ENCODE data around the gene SAT2.

SAT2 gene

DNA sequence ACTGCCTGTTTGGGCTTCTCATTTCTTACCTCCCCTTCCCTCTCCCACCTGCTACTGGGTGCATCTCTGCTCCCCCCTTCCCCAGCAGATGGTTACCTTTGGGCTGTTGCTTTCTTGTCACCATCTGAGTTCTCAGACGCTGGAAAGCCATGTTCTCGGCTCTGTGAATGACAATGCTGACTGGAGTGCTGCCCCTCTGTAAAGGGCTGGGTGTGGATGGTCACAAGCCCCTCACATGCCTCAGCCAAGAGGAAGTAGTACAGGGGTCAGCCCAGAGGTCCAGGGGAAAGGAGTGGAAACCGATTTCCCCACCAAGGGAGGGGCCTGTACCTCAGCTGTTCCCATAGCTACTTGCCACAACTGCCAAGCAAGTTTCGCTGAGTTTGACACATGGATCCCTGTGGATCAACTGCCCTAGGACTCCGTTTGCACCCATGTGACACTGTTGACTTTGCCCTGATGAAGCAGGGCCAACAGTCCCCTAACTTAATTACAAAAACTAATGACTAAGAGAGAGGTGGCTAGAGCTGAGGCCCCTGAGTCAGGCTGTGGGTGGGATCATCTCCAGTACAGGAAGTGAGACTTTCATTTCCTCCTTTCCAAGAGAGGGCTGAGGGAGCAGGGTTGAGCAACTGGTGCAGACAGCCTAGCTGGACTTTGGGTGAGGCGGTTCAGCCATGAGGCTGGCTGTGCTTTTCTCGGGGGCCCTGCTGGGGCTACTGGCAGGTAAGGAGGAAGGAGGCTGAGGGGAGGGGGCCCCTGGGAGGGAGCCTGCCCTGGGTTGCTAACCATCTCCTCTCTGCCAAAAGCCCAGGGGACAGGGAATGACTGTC lies 48.4 kb downstream of the SAT2 start, which contains the start of gene CD68 (continued):
- TF ChIP-seq MZF1 (tag by site-specific recombination; IDR thresholded peaks at IDR 0.05; ENCODE audit: borderline replicate concordance) (peak; percentile 100), ZNF529 (tag by site-specific recombination; IDR thresholded peaks at IDR 0.05; ENCODE audit: insufficient replicate concordance) (no peak), ZFP37 (tag by site-specific recombination; IDR thresholded peaks at IDR 0.05) (peak; percentile 40), ZNF501 (tag by site-specific recombination; IDR thresholded peaks at IDR 0.05) (peak; percentile 74; the same call in 1 of the 2 replicates), ZBTB8A (tag by site-specific recombination; IDR thresholded peaks at IDR 0.05) (no peak; the same call in 1 of the 2 replicates), ZNF211 (tag by site-specific recombination; IDR thresholded peaks at IDR 0.05; ENCODE audit: low read depth) (no peak), ZNF335 (tag by site-specific recombination; conservative IDR thresholded peaks at IDR 0.05) (peak; percentile 42; the same call in 1 of the 2 replicates), SALL2 (tag by site-specific recombination; IDR thresholded peaks at IDR 0.05; ENCODE audit: borderline replicate concordance) (no peak), KLF9 (tag by site-specific recombination; IDR thresholded peaks at IDR 0.05; ENCODE audit: low read depth) (no peak), ZNF24 (tag by site-specific recombination; IDR thresholded peaks at IDR 0.05) (no peak), ZNF654 (tag by site-specific recombination; IDR thresholded peaks at IDR 0.05; ENCODE audit: low read depth) (no peak), ZEB2 (tag by site-specific recombination; IDR thresholded peaks at IDR 0.05) (peak; percentile 67), ZNF707 (tag by site-specific recombination; IDR thresholded peaks at IDR 0.05) (no peak), ZNF473 (tag by site-specific recombination; IDR thresholded peaks at IDR 0.05) (no peak), ZBTB7A (tag by site-specific recombination; IDR thresholded peaks at IDR 0.05; ENCODE audit: low read depth) (no peak), HOXC10 (CRISPR knock-in tag; IDR thresholded peaks at IDR 0.05) (no peak)
- TF ChIP-seq, protein P1, sequence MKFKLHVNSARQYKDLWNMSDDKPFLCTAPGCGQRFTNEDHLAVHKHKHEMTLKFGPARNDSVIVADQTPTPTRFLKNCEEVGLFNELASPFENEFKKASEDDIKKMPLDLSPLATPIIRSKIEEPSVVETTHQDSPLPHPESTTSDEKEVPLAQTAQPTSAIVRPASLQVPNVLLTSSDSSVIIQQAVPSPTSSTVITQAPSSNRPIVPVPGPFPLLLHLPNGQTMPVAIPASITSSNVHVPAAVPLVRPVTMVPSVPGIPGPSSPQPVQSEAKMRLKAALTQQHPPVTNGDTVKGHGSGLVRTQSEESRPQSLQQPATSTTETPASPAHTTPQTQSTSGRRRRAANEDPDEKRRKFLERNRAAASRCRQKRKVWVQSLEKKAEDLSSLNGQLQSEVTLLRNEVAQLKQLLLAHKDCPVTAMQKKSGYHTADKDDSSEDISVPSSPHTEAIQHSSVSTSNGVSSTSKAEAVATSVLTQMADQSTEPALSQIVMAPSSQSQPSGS (tag by site-specific recombination; IDR thresholded peaks at IDR 0.05; ENCODE audit: low read depth): no peak
- TF ChIP-seq, protein P2, sequence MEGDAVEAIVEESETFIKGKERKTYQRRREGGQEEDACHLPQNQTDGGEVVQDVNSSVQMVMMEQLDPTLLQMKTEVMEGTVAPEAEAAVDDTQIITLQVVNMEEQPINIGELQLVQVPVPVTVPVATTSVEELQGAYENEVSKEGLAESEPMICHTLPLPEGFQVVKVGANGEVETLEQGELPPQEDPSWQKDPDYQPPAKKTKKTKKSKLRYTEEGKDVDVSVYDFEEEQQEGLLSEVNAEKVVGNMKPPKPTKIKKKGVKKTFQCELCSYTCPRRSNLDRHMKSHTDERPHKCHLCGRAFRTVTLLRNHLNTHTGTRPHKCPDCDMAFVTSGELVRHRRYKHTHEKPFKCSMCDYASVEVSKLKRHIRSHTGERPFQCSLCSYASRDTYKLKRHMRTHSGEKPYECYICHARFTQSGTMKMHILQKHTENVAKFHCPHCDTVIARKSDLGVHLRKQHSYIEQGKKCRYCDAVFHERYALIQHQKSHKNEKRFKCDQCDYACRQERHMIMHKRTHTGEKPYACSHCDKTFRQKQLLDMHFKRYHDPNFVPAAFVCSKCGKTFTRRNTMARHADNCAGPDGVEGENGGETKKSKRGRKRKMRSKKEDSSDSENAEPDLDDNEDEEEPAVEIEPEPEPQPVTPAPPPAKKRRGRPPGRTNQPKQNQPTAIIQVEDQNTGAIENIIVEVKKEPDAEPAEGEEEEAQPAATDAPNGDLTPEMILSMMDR (tag by site-specific recombination; IDR thresholded peaks at IDR 0.05): no peak
- TF ChIP-seq, protein P3, sequence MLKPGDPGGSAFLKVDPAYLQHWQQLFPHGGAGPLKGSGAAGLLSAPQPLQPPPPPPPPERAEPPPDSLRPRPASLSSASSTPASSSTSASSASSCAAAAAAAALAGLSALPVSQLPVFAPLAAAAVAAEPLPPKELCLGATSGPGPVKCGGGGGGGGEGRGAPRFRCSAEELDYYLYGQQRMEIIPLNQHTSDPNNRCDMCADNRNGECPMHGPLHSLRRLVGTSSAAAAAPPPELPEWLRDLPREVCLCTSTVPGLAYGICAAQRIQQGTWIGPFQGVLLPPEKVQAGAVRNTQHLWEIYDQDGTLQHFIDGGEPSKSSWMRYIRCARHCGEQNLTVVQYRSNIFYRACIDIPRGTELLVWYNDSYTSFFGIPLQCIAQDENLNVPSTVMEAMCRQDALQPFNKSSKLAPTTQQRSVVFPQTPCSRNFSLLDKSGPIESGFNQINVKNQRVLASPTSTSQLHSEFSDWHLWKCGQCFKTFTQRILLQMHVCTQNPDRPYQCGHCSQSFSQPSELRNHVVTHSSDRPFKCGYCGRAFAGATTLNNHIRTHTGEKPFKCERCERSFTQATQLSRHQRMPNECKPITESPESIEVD (tag by site-specific recombination; IDR thresholded peaks at IDR 0.05): no peak
- TF ChIP-seq, protein P4, sequence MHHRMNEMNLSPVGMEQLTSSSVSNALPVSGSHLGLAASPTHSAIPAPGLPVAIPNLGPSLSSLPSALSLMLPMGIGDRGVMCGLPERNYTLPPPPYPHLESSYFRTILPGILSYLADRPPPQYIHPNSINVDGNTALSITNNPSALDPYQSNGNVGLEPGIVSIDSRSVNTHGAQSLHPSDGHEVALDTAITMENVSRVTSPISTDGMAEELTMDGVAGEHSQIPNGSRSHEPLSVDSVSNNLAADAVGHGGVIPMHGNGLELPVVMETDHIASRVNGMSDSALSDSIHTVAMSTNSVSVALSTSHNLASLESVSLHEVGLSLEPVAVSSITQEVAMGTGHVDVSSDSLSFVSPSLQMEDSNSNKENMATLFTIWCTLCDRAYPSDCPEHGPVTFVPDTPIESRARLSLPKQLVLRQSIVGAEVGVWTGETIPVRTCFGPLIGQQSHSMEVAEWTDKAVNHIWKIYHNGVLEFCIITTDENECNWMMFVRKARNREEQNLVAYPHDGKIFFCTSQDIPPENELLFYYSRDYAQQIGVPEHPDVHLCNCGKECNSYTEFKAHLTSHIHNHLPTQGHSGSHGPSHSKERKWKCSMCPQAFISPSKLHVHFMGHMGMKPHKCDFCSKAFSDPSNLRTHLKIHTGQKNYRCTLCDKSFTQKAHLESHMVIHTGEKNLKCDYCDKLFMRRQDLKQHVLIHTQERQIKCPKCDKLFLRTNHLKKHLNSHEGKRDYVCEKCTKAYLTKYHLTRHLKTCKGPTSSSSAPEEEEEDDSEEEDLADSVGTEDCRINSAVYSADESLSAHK (tag by site-specific recombination; IDR thresholded peaks at IDR 0.05): peak; percentile 78
- TF ChIP-seq, protein P5, sequence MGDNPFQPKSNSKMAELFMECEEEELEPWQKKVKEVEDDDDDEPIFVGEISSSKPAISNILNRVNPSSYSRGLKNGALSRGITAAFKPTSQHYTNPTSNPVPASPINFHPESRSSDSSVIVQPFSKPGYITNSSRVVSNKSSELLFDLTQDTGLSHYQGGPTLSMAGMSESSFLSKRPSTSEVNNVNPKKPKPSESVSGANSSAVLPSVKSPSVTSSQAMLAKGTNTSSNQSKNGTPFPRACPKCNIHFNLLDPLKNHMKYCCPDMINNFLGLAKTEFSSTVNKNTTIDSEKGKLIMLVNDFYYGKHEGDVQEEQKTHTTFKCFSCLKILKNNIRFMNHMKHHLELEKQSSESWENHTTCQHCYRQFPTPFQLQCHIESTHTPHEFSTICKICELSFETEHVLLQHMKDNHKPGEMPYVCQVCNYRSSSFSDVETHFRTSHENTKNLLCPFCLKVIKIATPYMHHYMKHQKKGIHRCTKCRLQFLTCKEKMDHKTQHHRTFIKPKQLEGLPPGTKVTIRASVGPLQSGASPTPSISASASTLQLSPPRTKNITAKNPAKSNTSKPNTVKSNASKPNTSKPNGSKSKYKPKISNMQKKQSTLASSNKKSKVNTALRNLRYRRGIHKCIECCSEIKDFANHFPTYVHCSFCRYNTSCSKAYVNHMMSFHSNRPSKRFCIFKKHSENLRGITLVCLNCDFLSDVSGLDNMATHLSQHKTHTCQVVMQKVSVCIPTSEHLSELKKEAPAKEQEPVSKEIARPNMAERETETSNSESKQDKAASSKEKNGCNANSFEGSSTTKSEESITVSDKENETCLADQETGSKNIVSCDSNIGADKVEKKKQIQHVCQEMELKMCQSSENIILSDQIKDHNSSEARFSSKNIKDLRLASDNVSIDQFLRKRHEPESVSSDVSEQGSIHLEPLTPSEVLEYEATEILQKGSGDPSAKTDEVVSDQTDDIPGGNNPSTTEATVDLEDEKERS (tag by site-specific recombination; IDR thresholded peaks at IDR 0.05): no peak
- TF ChIP-seq, protein P6, sequence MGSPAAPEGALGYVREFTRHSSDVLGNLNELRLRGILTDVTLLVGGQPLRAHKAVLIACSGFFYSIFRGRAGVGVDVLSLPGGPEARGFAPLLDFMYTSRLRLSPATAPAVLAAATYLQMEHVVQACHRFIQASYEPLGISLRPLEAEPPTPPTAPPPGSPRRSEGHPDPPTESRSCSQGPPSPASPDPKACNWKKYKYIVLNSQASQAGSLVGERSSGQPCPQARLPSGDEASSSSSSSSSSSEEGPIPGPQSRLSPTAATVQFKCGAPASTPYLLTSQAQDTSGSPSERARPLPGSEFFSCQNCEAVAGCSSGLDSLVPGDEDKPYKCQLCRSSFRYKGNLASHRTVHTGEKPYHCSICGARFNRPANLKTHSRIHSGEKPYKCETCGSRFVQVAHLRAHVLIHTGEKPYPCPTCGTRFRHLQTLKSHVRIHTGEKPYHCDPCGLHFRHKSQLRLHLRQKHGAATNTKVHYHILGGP (tag by site-specific recombination; IDR thresholded peaks at IDR 0.05): no peak
- TF ChIP-seq, protein P7, sequence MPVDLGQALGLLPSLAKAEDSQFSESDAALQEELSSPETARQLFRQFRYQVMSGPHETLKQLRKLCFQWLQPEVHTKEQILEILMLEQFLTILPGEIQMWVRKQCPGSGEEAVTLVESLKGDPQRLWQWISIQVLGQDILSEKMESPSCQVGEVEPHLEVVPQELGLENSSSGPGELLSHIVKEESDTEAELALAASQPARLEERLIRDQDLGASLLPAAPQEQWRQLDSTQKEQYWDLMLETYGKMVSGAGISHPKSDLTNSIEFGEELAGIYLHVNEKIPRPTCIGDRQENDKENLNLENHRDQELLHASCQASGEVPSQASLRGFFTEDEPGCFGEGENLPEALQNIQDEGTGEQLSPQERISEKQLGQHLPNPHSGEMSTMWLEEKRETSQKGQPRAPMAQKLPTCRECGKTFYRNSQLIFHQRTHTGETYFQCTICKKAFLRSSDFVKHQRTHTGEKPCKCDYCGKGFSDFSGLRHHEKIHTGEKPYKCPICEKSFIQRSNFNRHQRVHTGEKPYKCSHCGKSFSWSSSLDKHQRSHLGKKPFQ (tag by site-specific recombination; IDR thresholded peaks at IDR 0.05): no peak
- TF ChIP-seq, protein P8, sequence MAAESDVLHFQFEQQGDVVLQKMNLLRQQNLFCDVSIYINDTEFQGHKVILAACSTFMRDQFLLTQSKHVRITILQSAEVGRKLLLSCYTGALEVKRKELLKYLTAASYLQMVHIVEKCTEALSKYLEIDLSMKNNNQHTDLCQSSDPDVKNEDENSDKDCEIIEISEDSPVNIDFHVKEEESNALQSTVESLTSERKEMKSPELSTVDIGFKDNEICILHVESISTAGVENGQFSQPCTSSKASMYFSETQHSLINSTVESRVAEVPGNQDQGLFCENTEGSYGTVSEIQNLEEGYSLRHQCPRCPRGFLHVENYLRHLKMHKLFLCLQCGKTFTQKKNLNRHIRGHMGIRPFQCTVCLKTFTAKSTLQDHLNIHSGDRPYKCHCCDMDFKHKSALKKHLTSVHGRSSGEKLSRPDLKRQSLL (tag by site-specific recombination; IDR thresholded peaks at IDR 0.05): peak; percentile 71
